ENCODE results near the gene PIGW.

Gene PIGW

DNA sequence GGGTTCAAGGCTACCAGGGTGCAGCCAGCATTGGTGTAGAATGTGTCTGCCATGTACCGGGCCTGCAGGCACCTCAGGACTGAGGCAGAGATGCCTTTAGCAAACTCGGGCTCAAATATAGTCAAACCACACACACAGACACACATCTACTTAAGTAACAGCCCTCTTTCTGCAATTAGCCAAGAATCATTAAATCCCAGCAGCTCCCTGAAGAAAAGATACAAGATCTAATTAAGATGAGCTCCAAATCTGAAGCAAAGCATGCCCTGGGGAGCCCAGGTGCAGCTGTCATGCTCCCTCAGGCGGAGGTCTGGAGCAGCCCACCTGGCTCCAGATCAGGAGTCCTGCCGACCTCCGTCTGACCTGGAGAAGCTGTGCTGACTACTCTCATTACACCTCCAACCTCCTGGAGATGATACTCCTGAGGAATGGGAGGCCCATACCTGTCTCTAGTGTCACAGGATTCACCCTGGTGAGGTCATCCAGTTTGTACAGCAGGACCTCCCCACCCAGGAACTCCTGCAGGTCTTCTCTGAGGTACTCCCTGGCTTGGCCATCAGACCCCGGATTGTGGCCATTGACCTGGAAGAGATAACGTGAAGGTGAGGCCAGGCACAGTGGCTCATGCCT lies 7.1 kb upstream of the PIGW start:
- peaks cover 56% of the 10 kb centered on the region for H3K36me3 ChIP-seq (ENCODE audit: insufficient read depth, low read length)
- H3K4me1 ChIP-seq (ENCODE audit: control insufficient read depth, insufficient read depth, low read length, unreplicated experiment): peaks cover 19% of the 10 kb centered on the region
- no peaks in the 10 kb centered on the region for H3K27me3 ChIP-seq (ENCODE audit: insufficient read depth, low read length)
- no peak overlapping the region for H2AFZ ChIP-seq (ENCODE audit: low read length, unreplicated experiment)
- peaks cover 27% of the 10 kb centered on the region for H3K79me2 ChIP-seq (ENCODE audit: control insufficient read depth, insufficient read depth, low read length, unreplicated experiment)
- no peak overlapping the region for H3K4me3 ChIP-seq (ENCODE audit: low read depth, low read length)
- H3K27ac ChIP-seq (ENCODE audit: low read depth, low read length): no peak overlapping the region

- H3K4me3 ChIP-seq (ENCODE audit: low read depth, low read length): no peak overlapping the region
- no peaks in the 10 kb centered on the region for H3K27me3 ChIP-seq (ENCODE audit: insufficient read depth, low read length)
- no peak overlapping the region for H2AFZ ChIP-seq (ENCODE audit: low read length, unreplicated experiment)
- H3K27ac ChIP-seq (ENCODE audit: low read depth, low read length): peak overlapping the region; percentile 60
- H3K79me2 ChIP-seq (ENCODE audit: control insufficient read depth, insufficient read depth, low read length, unreplicated experiment): peaks cover 37% of the 10 kb centered on the region
- H3K4me1 ChIP-seq (ENCODE audit: control insufficient read depth, insufficient read depth, low read length, unreplicated experiment): peaks cover 30% of the 10 kb centered on the region
- peaks cover 56% of the 10 kb centered on the region for H3K36me3 ChIP-seq (ENCODE audit: insufficient read depth, low read length)
These were observed 5.7 kb upstream of the PIGW start for GRCh38 chr17:36529121-36529520.

DNA sequence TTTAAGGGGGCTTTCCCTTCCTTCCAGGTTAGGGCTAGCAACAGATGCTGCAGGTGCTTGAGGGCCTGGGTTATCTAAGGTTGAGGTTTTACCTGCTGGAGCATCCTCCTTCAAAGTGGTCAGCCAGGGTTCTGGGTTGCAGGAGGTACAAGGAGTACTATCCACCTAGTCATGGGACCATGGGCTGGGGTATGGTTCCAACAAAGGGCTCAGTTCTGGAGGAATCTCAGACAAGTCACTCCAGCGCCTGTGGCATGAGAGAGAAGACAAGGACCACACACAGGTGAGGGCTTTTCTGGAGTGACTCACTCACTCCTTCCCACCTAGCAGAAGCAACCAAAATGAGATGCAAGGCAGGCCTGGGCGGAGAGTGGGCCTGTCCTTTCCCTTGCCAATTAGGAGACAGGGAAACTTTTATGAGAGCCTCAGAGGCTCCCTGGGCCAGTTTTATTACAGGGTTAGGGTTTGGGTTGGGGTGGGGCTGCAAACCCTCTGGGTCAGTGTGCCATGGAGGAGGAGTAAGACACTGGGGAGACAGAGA lies 2.3 kb upstream of the PIGW start:
- H3K27me3 ChIP-seq (ENCODE audit: insufficient read depth, low read length): no peaks in the 10 kb centered on the region
- peaks cover 40% of the 10 kb centered on the region for H3K36me3 ChIP-seq (ENCODE audit: insufficient read depth, low read length)
- H2AFZ ChIP-seq (ENCODE audit: low read length, unreplicated experiment): no peak overlapping the region
- H3K27ac ChIP-seq (ENCODE audit: low read depth, low read length): no peak overlapping the region
- H3K4me3 ChIP-seq (ENCODE audit: low read depth, low read length): no peak overlapping the region
- H3K4me1 ChIP-seq (ENCODE audit: control insufficient read depth, insufficient read depth, low read length, unreplicated experiment): peaks cover 29% of the 10 kb centered on the region
- peaks cover 48% of the 10 kb centered on the region for H3K79me2 ChIP-seq (ENCODE audit: control insufficient read depth, insufficient read depth, low read length, unreplicated experiment)

GRCh38 chr17:36533935-36534839 lies 600 bp upstream of the PIGW start:
- H3K4me3 ChIP-seq (ENCODE audit: low read depth, low read length): peak overlapping the region; percentile 95
- H3K27me3 ChIP-seq (ENCODE audit: insufficient read depth, low read length): no peaks in the 10 kb centered on the region
- H3K79me2 ChIP-seq (ENCODE audit: control insufficient read depth, insufficient read depth, low read length, unreplicated experiment): peaks cover 50% of the 10 kb centered on the region
- peak overlapping the region; percentile 85 for H2AFZ ChIP-seq (ENCODE audit: low read length, unreplicated experiment)
- peaks cover 23% of the 10 kb centered on the region for H3K4me1 ChIP-seq (ENCODE audit: control insufficient read depth, insufficient read depth, low read length, unreplicated experiment)
- H3K36me3 ChIP-seq (ENCODE audit: insufficient read depth, low read length): peaks cover 40% of the 10 kb centered on the region
- H3K27ac ChIP-seq (ENCODE audit: low read depth, low read length): peak overlapping the region; percentile 94

GRCh38 chr17:36535669-36536081 lies 888 bp downstream of the PIGW start:
- Histone ChIP-seq H3K36me3 (ENCODE audit: insufficient read depth, low read length) (peaks cover 34% of the 10 kb centered on the region), H3K4me3 (ENCODE audit: low read depth, low read length) (peak overlapping the region; percentile 95), H3K4me1 (ENCODE audit: control insufficient read depth, insufficient read depth, low read length, unreplicated experiment) (peaks cover 14% of the 10 kb centered on the region), H3K79me2 (ENCODE audit: control insufficient read depth, insufficient read depth, low read length, unreplicated experiment) (peaks cover 58% of the 10 kb centered on the region), H3K27ac (ENCODE audit: low read depth, low read length) (peak overlapping the region; percentile 94), H3K27me3 (ENCODE audit: insufficient read depth, low read length) (no peaks in the 10 kb centered on the region), H2AFZ (ENCODE audit: low read length, unreplicated experiment) (no peak overlapping the region)

DNA sequence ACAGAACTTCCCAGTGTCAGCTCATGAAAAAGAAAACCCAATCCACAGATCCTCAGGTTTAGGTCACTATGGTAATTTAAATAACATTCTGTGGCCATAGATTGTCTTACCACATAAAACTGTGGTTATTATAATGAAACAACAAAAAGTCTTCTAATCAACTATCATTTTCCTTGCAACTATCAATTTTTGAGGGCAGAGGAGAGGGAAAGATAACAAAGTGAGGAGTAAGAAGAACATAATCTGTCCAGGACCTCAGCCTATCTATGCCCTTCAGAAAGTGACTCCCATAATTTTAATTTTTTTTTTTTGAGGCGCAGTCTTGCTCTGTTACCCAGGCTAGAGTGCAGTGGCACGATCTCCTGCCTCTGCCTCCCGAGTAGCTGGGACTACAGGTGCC lies 5.9 kb downstream of the PIGW start:
- Histone ChIP-seq H3K79me2 (ENCODE audit: control insufficient read depth, insufficient read depth, low read length, unreplicated experiment) (peaks cover 64% of the 10 kb centered on the region), H2AFZ (ENCODE audit: low read length, unreplicated experiment) (no peak overlapping the region), H3K27me3 (ENCODE audit: insufficient read depth, low read length) (no peaks in the 10 kb centered on the region), H3K4me3 (ENCODE audit: low read depth, low read length) (no peak overlapping the region), H3K36me3 (ENCODE audit: insufficient read depth, low read length) (peaks cover 17% of the 10 kb centered on the region), H3K4me1 (ENCODE audit: control insufficient read depth, insufficient read depth, low read length, unreplicated experiment) (peaks cover 14% of the 10 kb centered on the region), H3K27ac (ENCODE audit: low read depth, low read length) (no peak overlapping the region)

DNA sequence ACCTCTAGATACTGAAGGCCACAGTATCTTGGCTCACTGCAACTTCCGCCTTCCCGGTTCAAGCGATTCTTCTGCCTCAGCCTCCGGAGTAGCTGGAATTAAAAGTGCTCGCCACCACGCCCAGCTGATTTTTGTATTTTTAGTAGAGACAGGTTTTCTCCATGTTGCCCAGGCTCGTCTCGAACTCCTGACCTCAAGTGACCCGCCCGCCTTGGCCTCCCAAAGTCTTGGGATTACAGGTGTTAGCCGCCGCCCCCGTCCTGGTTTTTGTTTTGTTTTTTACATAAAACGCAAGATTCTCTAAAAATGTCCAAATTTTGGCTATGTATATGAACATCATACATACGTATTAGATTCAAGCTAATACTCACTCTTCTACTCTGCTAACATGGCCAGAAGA lies 8.0 kb downstream of the PIGW start:
- no peak overlapping the region for H3K27ac ChIP-seq (ENCODE audit: low read depth, low read length)
- no peak overlapping the region; the same call in 1 of the 2 replicates for H3K4me3 ChIP-seq (ENCODE audit: low read depth, low read length)
- H3K4me1 ChIP-seq (ENCODE audit: control insufficient read depth, insufficient read depth, low read length, unreplicated experiment): peaks cover 18% of the 10 kb centered on the region
- H3K27me3 ChIP-seq (ENCODE audit: insufficient read depth, low read length): no peaks in the 10 kb centered on the region
- H2AFZ ChIP-seq (ENCODE audit: low read length, unreplicated experiment): no peak overlapping the region
- H3K79me2 ChIP-seq (ENCODE audit: control insufficient read depth, insufficient read depth, low read length, unreplicated experiment): peaks cover 66% of the 10 kb centered on the region
- peaks cover 25% of the 10 kb centered on the region for H3K36me3 ChIP-seq (ENCODE audit: insufficient read depth, low read length)

DNA sequence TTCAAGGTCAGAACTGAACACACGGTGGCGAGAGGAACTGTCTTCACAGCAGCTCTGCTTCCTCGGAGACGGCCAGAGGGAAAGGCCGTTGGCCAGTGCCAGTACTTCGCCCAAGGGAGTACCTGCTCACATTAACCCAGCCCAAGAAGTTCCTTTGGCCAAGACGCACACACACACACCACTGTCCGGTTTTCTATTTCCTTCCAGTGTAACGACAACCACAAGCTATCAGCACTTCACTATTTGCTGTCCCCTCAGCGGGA lies 9.2 kb downstream of the PIGW start:
- peak overlapping the region; percentile 99 for H2AFZ ChIP-seq (ENCODE audit: low read length, unreplicated experiment)
- H3K4me3 ChIP-seq (ENCODE audit: low read depth, low read length): peak overlapping the region; percentile 100
- peaks cover 19% of the 10 kb centered on the region for H3K36me3 ChIP-seq (ENCODE audit: insufficient read depth, low read length)
- H3K27me3 ChIP-seq (ENCODE audit: insufficient read depth, low read length): no peaks in the 10 kb centered on the region
- peak overlapping the region; percentile 99 for H3K27ac ChIP-seq (ENCODE audit: low read depth, low read length)
- peaks cover 24% of the 10 kb centered on the region for H3K4me1 ChIP-seq (ENCODE audit: control insufficient read depth, insufficient read depth, low read length, unreplicated experiment)
- peaks cover 72% of the 10 kb centered on the region for H3K79me2 ChIP-seq (ENCODE audit: control insufficient read depth, insufficient read depth, low read length, unreplicated experiment)

- peaks cover 76% of the 10 kb centered on the region for H3K79me2 ChIP-seq (ENCODE audit: control insufficient read depth, insufficient read depth, low read length, unreplicated experiment)
These were observed 9.7 kb downstream of the PIGW start, which contains the start of gene GGNBP2 for GRCh38 chr17:36544307-36545076. Gene GGNBP2 (plus strand): TSS chr17:36544919. CDS start chr17:36545725, 806 bp downstream.

GRCh38 chr17:36545077-36545464 lies 10.3 kb downstream of the PIGW start:
- Histone ChIP-seq H3K4me1 (ENCODE audit: control insufficient read depth, insufficient read depth, low read length, unreplicated experiment) (peaks cover 24% of the 10 kb centered on the region), H3K79me2 (ENCODE audit: control insufficient read depth, insufficient read depth, low read length, unreplicated experiment) (peaks cover 77% of the 10 kb centered on the region), H3K27me3 (ENCODE audit: insufficient read depth, low read length) (no peaks in the 10 kb centered on the region), H2AFZ (ENCODE audit: low read length, unreplicated experiment) (no peak overlapping the region), H3K36me3 (ENCODE audit: insufficient read depth, low read length) (peaks cover 19% of the 10 kb centered on the region), H3K27ac (ENCODE audit: low read depth, low read length) (peak overlapping the region; percentile 99), H3K4me3 (ENCODE audit: low read depth, low read length) (peak overlapping the region; percentile 100)

More at GRCh38 chr17:36544307-36545076, 9.7 kb downstream of the PIGW start, which contains the start of gene GGNBP2:
- Histone ChIP-seq H2AFZ (ENCODE audit: low read length, unreplicated experiment) (peak within 1 kb of the TSS; percentile 99), H3K27ac (ENCODE audit: low read depth, low read length) (peak within 1 kb of the TSS; percentile 99), H3K4me1 (ENCODE audit: control insufficient read depth, insufficient read depth, low read length, unreplicated experiment) (peaks cover 24% of the 10 kb centered on the region), H3K27me3 (ENCODE audit: insufficient read depth, low read length) (no peaks in the 10 kb centered on the region), H3K36me3 (ENCODE audit: insufficient read depth, low read length) (peaks cover 19% of the 10 kb centered on the region), H3K4me3 (ENCODE audit: low read depth, low read length) (peak within 1 kb of the TSS; percentile 100)

Data from ACC112 (cell line).